ENCODE data around the gene MAPK11.
A peak's percentile ranks its signal among the peaks of the same experiment; 100 is the strongest.

The MAPK11 gene

DNA sequence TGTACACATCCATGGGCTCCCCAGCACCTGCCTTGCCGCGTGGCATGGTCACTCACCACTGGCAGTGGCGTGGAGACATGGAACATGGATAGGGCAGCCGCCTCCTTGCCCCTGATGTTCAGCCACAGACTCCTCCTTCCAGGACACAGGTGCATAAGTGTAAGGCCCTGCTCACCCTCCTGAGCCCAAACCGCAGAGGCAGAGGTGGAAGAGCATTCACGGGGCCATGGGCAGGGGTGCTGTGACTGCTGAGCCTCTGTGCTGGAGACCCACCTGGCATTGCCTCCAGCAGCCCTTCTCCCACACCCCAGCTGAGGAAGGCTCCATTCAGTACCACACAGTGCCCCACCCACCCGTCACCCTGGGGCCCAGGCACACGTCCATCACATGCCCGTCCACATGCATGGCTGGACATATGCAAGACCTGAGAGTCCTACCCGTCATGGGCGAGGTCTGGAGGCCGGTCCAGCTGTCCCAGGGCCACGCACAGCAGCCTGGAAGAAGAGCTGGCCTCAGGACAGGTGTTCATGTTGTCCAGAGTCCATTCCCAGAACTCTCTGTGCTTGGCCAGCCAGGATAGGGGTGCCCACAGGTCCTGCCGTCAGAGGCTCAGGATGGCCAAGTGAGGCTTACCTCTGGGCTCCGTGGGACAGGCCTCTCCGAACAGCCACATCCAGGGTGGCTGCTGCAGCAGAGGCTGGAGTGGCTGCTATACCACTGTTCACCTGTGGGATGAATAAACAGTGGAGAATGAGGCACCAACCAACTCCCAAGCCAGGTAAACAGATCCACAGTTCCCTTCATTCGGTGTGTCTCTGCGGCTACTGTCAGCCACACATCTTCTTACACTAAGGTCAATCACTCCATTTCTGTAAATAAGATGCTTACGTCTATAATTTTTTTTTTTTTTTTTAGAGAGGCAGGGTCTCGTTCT, 23.7 kb downstream of the MAPK11 start:
- no peak for DNase-seq

DNA sequence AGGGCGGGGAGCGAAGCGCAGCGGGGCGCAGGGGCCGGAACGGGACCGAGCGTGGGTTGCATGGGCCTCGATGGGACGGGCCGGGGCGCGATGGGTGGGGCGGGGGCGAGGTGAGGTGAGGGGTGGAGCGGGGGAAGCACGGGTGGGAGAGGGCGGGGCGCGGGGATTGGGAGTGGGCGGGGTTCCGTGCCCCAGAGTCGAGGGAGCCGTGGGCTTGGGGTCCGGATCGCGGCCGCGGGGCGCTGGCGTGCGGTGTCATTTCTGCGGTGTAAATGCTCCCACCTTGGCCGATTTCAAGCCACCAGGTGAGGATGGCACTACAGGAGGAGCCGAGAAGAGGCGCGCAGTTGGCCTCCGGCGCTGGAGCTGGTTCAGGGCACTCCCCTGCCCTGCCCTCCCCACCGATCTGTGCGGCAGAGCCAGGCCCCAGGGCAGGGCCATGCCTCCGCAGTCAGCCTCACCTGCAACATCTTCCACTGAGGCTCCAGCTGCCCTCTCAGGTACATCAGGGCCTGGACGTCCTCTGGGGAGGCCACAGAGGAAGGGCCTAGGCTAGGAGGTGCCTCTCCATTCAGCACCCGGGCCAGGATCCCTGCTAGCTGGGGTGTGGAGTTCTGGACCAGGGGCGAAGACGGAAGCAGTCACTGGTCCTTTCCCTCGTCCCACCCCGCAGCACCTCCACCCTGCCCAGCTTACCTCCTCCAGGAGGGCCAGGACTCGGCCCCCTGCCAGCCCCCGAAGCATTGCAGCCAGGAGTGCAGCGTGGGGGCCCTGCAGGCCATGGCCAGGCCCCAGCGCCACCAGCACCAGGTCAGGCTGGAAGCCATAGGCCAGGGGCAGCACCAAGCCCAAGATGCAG, 24.7 kb downstream of the MAPK11 start:
- DNase-seq = peak; percentile 73

DNA sequence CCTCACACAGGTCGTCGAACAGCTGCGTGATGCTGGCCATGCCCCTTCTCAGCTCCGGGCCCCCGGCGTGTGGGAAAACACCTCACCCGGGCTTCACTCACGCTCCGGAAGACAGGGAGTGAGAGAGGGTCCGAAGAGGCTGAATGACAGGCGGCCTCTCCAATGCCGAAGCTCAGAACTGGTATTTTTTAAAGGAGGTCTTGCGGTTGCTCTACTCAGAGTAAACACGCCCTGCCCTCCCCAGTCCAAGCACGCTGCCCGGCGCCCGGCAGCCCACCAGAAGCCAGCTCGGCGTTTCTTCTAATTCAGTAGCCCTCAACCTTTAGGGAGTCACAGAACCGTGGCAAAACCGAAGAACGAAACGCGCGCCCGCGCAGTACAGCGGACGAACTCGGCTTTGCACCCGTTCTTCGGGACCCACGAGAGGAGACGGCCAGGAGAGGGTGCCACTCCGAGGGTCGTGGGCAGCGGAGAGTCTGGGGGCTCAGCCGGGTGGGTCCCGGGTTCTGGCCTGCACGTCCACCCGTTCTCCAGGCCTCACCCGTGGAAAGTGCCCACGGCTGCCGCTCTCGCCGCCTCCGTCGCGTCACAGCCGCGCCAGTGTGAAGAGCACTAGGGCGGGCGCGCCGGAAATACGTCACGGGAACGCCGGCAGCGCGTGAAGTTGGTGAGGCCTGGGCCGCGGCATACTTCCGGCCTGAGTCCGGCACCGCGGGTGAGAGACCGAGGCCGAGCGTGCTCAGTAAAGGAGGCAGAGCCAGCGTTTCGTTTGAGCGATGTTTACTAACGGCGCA, 25.6 kb downstream of the MAPK11 start, which contains the start of gene TUBGCP6:
Gene TUBGCP6 (minus strand): TSS at position 604 of the 794 bp plus-strand sequence. CDS start 564 bp downstream, at position 40.
- DNase-seq = peak; percentile 80

DNA sequence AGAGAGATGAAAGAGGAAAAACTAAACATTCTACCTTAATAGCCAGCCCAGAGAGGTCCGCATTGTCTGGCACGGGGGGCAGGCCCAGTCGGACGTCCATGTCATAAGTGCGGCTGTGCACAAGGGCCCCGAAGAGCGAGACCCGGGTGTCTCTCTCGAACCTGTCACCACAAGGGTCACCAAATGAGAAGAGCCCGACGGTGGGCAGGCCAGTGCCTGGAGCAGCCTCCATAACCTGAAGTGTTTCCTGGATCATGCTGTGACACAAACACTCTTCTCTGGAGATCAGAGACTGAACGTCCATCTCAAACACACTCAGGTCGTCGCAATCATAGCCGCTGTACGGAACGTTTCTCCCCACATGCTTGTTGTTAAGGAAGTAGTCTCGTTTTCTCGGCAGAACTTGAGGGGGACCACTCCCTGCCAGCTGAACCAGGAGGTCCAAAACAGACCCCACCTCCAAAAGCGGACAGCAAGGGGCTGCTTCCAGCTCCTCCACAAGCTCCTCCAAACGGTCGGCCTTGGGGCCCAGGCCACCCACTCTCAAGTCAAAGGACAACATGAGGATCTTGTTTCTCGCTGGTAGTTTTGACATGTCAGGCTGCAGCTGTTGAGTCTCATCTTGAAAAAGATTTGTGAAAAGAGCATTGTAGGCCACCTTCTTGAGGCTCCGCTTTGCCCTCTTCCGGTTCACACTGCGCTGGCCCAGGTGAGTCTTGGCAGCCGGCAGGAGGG, 26.3 kb downstream of the MAPK11 start:
- DNase-seq = no peak

DNA sequence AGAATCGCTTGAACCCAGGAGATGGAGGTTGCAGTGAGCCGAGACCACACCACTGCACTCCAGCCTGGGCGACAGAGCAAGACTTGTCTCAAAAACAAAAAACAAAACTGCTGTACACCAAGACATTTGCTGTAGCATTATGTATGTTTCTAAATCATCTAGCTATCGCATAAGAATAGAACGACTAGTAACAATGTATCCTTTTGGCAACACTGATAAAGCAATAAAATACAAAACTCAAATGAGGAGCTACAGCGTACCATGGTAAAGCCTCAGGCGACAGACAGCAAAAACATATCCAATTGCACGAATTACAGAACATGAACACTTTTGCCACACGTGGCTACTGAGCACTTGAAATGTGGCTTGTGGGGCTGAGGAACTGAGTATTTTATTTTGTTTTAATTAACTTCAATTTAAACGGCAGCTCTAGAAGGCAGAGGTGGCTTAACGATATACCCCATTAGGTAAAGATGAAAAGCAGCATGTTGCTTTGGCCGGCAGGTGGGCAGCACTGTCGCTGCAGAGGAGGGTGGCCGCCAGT, 27.7 kb downstream of the MAPK11 start:
- no peak for DNase-seq

DNA sequence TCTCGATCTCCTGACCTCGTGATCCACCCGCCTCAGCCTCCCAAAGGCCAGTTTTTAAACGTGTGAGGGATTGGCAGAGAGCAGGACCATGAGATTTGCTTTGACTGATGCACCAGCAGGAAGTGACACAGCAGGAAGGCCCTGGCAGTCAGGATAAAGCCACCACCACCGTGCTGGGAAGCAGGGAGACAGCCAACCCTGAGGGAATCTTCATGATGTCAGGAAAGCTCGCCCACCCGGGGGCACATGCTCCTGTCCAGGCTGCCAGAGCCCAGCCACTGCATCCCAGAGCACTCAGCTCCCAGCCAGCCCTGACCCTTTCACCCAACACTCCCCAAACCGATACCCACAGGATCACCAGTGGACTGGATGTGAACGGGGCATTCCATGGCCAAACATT, 31.4 kb downstream of the MAPK11 start:
- no peak for DNase-seq

DNA sequence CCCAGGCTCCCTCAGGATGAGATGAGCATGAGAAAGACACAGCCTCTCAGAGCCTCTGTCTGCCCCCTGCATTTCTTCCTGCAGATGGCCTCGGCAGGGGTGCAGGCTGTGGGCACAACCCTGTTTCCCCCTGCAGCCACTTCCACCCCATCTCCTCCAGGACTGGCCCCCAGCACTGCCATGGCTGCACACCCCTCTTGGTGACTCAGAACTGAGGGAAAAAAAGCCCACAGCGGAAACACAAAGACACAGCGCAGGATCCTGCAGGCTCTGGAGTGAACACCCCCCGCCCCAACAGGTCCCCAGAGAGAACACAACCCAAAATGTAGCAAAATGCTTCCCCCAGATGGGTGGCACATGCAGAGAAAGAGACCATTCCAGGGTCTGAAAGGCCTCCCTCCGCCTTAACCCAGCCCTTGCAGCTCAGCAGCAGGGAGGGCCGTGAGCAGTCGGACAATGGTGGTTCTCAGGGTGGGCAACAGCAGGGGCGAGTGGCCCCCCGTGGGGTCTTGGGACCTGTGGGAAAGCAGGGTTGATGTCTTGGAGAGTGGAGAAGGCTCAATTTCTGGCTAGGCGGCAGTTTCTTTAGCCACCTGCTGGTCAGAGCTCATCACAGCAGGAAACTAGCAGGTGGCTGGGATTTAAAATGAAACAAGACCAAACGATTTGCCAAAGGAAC, 33.3 kb downstream of the MAPK11 start:
- no peak for DNase-seq

DNA sequence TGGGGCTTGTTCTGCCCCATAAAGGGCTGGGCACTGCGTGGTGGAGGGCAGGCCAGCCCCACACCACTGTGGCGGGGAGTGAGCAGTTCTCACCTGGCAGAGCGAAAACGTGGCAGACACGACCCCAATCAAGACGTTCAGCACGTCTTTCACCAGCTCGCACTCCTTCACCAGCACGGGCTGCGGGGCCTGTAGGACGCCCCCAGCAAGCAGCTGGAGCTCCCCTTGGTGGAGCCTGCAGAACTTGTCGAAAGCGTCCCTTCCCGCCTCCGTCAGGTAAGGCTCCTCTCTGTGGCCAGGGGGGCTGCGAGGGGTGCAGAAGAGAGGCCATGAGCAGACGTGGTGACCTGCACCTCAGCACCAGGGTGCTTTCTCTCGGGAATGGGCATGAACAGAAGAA, 37.0 kb downstream of the MAPK11 start:
- no peak for DNase-seq

DNA sequence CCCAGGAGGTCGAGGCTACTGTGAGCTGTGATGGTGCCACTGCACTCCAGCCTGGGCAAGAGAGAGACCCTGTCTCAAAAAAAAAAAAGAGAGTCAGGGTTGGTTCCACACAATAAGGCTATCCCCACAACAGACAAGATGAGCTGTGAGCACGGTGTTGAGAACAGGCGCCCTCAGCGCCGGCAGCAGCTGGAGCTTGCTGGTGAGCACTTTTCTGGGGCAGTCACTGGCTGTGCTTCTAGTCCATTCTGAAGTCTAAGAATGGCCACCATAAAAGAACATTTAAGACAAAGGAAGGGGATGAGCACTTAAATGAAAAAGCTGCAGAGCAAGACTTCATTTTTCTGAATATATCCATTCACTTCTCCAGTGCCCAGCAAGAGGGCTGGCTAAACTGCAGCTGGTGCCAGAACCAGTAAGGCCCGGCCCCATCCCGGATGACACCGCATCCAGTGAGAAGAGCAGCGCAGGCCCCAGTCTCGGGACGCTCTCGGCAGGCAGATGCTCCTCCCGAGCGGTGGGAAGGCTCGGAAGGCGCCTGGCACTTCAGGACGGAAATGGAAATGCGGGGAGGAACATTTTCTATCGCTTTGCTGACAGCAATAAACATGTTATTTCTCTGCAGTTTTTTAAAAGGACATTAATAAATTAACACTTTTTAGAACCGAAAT, 37.6 kb downstream of the MAPK11 start:
- no peak for DNase-seq

DNA sequence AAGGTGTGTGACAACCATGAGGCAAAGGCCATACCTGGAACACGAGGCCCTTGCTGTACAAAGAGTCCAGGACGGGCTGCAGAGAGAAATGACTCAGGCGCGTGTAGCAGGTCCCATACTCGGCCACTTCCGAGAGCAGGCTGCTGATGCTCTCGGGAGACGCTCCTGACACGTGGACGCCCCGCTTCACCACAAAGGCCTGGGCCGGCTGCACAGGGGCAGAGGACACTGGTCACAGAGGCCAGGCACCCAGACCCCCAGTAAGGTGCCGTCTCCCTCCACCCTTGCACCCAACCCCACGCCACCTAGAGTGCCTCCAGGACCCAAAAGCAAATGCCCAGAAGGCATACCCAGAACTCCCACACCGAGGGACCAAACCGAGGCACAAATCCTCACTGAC, 40.8 kb downstream of the MAPK11 start:
- no peak for DNase-seq

DNA sequence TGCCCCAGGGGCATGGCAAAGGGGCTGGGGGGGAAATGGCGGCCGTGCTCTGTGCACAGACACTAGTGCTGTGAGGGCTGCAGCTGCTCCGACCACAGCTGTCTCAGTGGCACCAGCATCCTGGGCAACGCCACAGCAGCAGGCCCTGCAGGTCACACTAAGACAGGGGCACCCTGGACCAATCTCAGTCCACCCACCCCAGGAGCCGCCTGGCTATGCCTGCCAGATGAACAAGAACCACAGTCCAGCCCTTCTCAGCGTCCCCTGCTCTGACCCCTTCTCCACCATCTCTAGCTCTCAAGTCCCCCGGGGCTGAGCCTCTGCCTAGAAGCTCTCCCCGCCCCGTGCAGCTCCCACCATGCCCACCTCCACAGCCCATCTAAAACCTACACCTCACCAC, 41.8 kb downstream of the MAPK11 start:
- no peak for DNase-seq

DNA sequence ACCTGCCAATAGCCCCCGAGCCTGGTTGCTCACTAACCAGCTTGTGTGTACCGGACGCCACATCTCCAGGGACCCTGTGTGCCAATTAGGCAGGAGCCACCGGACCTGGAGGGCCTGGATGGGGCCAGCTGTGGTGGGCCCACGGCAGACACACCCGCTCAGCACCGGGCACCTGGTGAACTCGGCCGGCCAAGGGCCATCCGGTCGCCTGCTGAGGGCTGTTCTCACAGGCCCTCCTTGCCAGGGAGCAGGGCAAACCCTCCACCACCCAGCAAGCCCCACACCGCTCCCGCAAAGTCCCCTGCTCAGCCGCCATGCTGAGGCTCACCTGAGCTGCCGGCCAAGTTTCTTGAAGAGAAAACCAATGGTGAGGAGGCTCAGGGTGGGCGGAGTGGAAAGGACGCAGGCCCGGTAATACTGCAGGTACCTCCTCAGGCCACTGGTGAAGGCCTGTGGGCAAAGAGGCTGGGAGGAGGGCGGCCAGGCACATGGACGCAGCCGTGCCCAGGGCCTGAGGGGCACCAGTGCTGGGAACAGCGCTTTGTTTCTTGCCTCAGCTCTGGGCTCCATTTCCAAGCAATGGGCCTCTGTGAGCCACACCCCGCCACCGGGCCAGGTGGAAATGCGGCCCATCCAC, 42.5 kb downstream of the MAPK11 start:
- DNase-seq = no peak

DNA sequence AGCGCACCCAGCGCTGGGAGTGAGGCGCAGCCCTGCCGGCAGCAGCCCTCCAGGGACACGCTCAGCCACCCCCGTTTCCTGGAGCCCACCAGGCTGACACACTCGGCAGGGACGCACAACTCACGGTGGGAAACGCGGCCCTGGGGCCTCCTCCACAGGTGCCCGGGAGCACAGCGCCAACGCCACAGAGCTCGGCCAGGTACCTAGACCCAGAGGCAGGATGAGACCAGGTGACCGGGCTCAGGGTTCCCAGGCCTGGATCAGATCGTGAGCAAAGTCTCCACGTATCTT, 43.4 kb downstream of the MAPK11 start:
- DNase-seq = no peak

DNA sequence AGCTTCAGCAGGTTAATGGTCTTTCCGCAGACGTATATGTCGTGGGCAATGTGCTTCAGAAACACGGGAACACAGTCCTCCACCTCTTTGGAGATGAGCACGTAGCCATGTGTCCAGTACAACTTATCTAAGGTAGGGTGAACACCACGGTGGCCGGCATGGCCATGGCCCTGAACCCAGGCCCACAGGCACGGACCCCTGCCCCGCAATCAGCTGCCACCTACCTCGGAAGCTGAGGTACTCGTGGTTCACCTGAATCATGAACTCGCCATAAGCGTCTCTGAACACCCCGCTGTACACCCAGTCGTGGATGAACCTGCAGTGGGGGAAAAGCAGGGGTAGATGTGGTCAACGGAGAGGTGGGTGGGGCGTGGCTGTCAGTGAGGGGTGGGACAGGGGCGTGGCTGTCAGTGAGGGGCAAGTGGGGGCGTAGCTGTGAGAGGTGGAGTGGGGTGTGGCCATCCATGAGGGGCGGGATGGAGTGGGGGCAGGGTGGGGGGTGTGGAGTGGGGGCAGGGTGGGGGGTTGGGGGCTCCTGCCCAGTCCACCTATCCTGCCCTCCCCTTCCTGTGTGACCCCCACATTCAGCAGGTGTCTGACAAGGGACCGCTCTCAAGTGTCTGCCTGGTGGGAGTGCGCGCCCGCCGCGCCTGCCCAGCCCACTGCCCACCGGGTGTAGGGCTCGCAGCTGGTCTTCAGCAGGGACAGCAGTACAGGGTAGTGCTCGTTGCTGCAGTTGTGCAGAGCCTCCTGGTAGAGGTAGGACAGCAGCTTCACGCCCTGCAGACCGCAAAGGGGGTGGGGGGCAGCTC, 43.9 kb downstream of the MAPK11 start:
- no peak for DNase-seq

DNA sequence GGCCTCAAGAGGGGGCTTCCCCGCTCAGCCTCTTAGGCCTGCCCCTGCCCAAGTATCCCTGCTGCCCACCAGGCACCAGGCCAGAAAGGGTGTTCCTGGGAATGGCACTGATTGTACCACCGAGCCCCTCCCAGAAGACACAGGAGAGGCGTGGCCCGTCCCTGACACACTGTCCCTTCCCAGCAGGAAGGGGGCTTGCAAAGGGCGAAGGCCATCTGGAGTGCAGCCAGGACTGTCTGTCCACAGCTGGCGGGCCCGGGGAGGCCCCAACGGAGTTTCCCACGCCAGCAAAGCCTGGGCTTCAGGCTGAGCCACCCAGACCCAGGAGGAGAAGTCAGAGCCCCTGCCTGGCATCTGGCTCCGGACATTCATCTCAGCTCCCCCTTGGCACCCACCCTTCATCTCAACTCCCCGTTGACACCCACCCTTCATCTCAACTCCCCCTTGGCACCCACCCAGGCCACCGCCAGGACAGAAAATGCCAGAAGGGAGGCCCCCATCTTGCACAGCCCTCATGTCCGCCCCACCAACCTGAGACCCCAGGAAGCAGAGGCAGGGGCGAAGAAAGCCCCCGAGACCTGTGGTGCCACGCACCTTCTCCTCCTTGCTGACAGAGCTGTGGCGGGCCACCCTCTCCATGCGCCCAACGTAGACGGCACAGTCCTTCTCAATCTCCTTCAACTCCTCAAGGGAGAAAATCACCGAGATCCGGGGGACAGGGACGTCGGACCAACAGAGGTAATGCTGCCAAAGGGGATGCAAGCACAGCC, 44.8 kb downstream of the MAPK11 start:
- no peak for DNase-seq

DNA sequence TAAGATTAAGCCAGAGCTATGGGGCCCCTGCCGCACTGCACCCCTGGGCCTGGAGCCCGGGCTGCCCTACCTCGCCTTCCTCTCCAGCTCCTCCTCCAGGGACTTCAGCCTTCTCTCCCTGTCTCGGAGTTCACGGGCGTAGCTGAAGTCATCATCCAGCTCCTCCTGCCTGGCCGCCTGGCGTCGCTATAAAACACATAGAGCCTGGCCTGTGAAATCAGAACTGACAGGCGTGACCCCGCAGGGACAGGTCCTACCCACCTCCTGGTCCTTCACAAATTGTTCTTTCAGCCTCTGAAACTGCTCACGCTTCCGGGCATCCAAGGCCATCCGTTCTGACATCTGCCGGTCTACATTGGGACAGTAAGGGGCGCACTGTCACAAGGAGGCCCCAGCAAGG, 46.1 kb downstream of the MAPK11 start:
- DNase-seq = no peak

DNA sequence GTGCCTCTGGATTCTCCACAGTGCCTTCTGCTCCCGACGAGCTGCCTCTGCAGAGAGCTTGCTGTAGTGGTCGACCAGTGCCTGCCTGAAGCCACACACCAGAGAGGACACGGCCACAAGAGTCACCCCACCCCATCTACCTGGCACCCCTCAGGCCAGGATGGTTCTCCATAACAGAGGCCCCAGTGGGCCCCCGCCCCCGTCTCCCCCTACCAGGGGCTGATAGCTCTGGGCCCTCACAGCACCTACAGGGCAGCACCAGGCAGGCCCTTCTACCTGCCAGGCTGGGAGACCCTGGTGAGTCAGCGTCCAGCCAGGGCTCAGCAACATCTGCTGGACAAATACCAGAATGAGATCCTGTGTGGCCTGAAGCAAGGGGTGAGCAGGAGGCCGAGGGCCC, 47.7 kb downstream of the MAPK11 start:
- no peak for DNase-seq

DNA sequence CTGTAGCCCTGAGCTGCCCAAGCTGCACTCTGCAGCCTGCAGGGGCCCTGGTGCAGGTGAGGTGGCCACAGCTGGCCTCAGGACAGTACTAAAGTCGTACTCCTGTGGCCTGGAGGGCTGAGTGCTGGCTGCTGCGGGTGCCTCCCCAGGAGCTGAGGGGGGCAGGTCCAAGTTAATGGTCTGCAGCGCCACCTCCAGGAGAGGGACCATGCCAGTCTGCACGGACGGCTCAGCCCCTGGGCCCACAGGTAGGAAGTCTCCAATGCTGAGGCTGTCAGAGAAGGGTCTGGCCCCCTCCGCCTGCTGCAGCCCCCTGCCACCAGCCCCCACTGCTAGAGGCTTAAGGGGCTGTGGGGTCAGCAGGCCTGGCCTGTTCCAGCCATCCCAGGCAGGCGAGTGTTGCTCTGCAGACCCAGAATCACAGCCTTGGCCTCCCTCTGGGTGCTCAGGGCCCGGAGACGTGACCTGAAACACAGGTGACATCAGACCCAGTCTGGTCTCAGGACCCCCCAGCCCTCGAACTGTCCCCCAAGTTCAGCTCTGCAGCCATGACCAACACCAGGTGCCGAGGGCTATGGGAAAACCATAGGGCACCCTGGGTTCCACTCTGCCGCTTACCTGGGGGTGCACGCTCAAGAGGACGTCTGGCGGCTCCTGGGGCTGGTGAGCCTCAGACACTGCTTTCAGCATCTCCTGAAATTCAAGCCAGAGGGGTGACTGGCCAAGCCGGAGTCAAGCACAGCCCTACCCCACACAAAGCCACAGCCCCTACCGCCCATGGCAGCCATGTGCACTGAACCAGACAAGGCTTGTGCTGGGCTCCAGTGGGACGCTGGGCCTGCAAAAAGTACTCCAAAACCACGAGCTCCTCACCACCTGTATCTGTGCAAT, 48.5 kb downstream of the MAPK11 start:
- DNase-seq = no peak

Measured in effector CD8-positive, alpha-beta T cell (primary cell).